A673 (cell line): ENCODE measurements around the gene RPL26. TPM values are rescaled to one million over a fixed set of nuclear protein-coding genes. Genes with fewer than 3 reads are reported as not detected.
"Not testable (repeated sequence)": the region's sequence is repeated elsewhere in the genome, so short reads cannot be mapped to it uniquely, and the experiment has no call there.

ENCODE experiments used
- BruUV-seq: library from RNA; stranded (reverse); fragments of 400-500 nt; replicated peaks from 2 replicates; lab custom pipeline; 2021; lab: Mats Ljungman, UMichigan
- CTCF ChIA-PET: fragments of 300-600 bp; sonication (Branson Sonifier 250); formaldehyde crosslinking; loops from one replicate; lab custom pipeline; 2022; ENCODE audit warnings: antibody characterized with exemption; lab: Charles Lee
- POLR2A ChIA-PET: fragments of 300-600 bp; sonication (Branson Sonifier 250); formaldehyde crosslinking; loops from one replicate; lab custom pipeline; 2022; ENCODE audit warnings: antibody characterized with exemption; ENCODE audit not compliant: low non-redundant PET; lab: Charles Lee
- DNase-seq: peaks from one replicate; pipeline ENCODE4 v3.0.0-alpha.2; 2015; ENCODE audit warnings: low spot score
- H3K27ac ChIP-seq: fragments of 200-600 bp; sonication (generic); 2 replicates; pipeline ENCODE4 v1.5.1; 2016; ENCODE audit warnings: mixed run types, low read depth, mild to moderate bottlenecking, mixed read lengths, antibody characterized with exemption, low read length; ENCODE audit not compliant: poor library complexity, severe bottlenecking
- H3K27me3 ChIP-seq: fragments of 200-600 bp; sonication (generic); replicated peaks from 2 replicates; pipeline ENCODE4 v1.6.1; 2017; ENCODE audit warnings: mixed run types, low read depth, mild to moderate bottlenecking, mixed read lengths, antibody characterized with exemption, low read length; ENCODE audit not compliant: insufficient read depth, poor library complexity
- H3K36me3 ChIP-seq: fragments of 200-600 bp; sonication (generic); 2 replicates; pipeline ENCODE4 v1.6.1; 2016; ENCODE audit warnings: mixed run types, mild to moderate bottlenecking, mixed read lengths, antibody characterized with exemption, low read length; ENCODE audit not compliant: insufficient read depth, poor library complexity, severe bottlenecking
- H3K4me1 ChIP-seq: fragments of 200-600 bp; sonication (generic); 2 replicates; pipeline ENCODE4 v1.6.1; 2017; ENCODE audit warnings: mixed run types, mild to moderate bottlenecking, mixed read lengths, antibody characterized with exemption, low read length; ENCODE audit not compliant: insufficient read depth, poor library complexity, severe bottlenecking
- H3K4me3 ChIP-seq: fragments of 200-600 bp; sonication (generic); 2 replicates; pipeline ENCODE4 v1.5.1; 2016; ENCODE audit warnings: low read depth, mixed run types, mild to moderate bottlenecking, mixed read lengths, low read length; ENCODE audit not compliant: poor library complexity, severe bottlenecking
- H3K9me3 ChIP-seq: fragments of 200-600 bp; sonication (generic); 2 replicates; pipeline ENCODE4 v1.6.1; 2016; ENCODE audit warnings: mixed run types, low read depth, mild to moderate bottlenecking, mixed read lengths, antibody characterized with exemption, low read length; ENCODE audit not compliant: poor library complexity, severe bottlenecking
- CTCF ChIP-seq: fragments of 300-800, 200-600 bp; sonication (generic); conservative IDR thresholded peaks from 2 replicates; pipeline ENCODE4 v1.5.1; 2017; ENCODE audit warnings: low read depth, mild to moderate bottlenecking, antibody characterized with exemption, low read length, moderate library complexity, mixed read lengths
- EZH2 ChIP-seq: fragments of 200-600 bp; sonication (generic); IDR thresholded peaks from 2 replicates; pipeline ENCODE4 v1.6.1; 2017; ENCODE audit warnings: borderline replicate concordance, low read depth, mild to moderate bottlenecking, mixed read lengths, antibody characterized with exemption, low read length; ENCODE audit not compliant: poor library complexity, severe bottlenecking
- intact Hi-C: fragments of 100-400 bp; cut with micrococcal nuclease; formaldehyde crosslinking; loops from one replicate; pipeline ENCODE4 v1.10.0; 2022; ENCODE audit not compliant: unreplicated experiment
- total RNA-seq: library from RNA; stranded (reverse); gene quantifications from 2 replicates; pipeline ENCODE4 v1.2.3, GENCODE V29; 2021

The RPL26 gene
- total RNA-seq, 1 experiment from 2014 or later, result 1,604 TPM

- BruUV-seq, result no TSS peak
- peaks cover 7% of the 10 kb centered on the region for H3K4me1 ChIP-seq
- TF ChIP-seq EZH2, result no peak
- TF ChIP-seq CTCF, result no peak
- POLR2A ChIA-PET, result no interaction called here
- intact Hi-C loops, result no loop called here
- no peak overlapping the region for H3K27ac ChIP-seq
- H3K27me3 ChIP-seq, result no peaks in the 10 kb centered on the region
- no peaks in the 10 kb centered on the region for H3K36me3 ChIP-seq
- no peaks in the 10 kb centered on the region for H3K9me3 ChIP-seq
- DNase-seq, result no peak
- H3K4me3 ChIP-seq, result no peak overlapping the region
- CTCF ChIA-PET, result no interaction called here
Measured at GRCh38 chr17:8353736-8354135, 29.3 kb downstream of the RPL26 start.

- ChIA-PET POLR2A (no interaction called here), CTCF (no interaction called here)
- no peak for TF ChIP-seq EZH2
- intact Hi-C loops, result no loop called here
- H3K27me3 ChIP-seq, result no peaks in the 10 kb centered on the region
- no peaks in the 10 kb centered on the region for H3K36me3 ChIP-seq
- BruUV-seq, result no TSS peak
- no peak overlapping the region for H3K4me3 ChIP-seq
- H3K9me3 ChIP-seq, result no peaks in the 10 kb centered on the region
- no peak overlapping the region for H3K27ac ChIP-seq
- peaks cover 6% of the 10 kb centered on the region for H3K4me1 ChIP-seq
- no peak for DNase-seq
Measured at GRCh38 chr17:8350339-8350738, 32.7 kb downstream of the RPL26 start.

- H3K27ac ChIP-seq, H3K36me3 ChIP-seq, H3K4me3 ChIP-seq, BruUV-seq, DNase-seq, H3K9me3 ChIP-seq, POLR2A ChIA-PET, H3K27me3 ChIP-seq, H3K4me1 ChIP-seq, intact Hi-C loops, CTCF ChIA-PET: not testable (repeated sequence)
Measured at GRCh38 chr17:8347001-8347400, 36.0 kb downstream of the RPL26 start.

GRCh38 chr17:8345951-8346665 is 36.9 kb downstream of the RPL26 start:
- Histone ChIP-seq H3K36me3 (no peaks in the 10 kb centered on the region), H3K4me1 (no peaks in the 10 kb centered on the region), H3K27ac (no peak overlapping the region), H3K27me3 (no peaks in the 10 kb centered on the region), H3K4me3 (no peak overlapping the region), H3K9me3 (no peaks in the 10 kb centered on the region)
- ChIA-PET POLR2A (no interaction called here), CTCF (no interaction called here)
- TF ChIP-seq EZH2 (no peak), CTCF (no peak)
- intact Hi-C loops, result no loop called here
- BruUV-seq, result no TSS peak
- DNase-seq, result no peak
